Fibroblast of pulmonary artery (primary cell): Measurements from ENCODE around the gene CALML3.

ENCODE experiments used
- DNase-seq: peaks from one replicate; pipeline ENCODE4 v3.0.0-alpha.2; 2010; ENCODE audit warnings: low read depth
- H3K4me3 ChIP-seq: replicated peaks from 2 replicates; pipeline ENCODE4 v1.5.1; 2011; ENCODE audit warnings: low read depth, mild to moderate bottlenecking, control low read depth, low read length, moderate library complexity
- CTCF ChIP-seq: IDR thresholded peaks from 2 replicates; pipeline ENCODE4 v1.5.1; 2011; ENCODE audit warnings: mild to moderate bottlenecking, control low read depth, low read length, inconsistent platforms; ENCODE audit errors: missing control alignments

Gene CALML3

GRCh38 chr10:5519054-5519453, 5.7 kb upstream of the CALML3 start:
- H3K4me3 ChIP-seq = no peak overlapping the region
- no peak for TF ChIP-seq CTCF
- no peak for DNase-seq

DNA sequence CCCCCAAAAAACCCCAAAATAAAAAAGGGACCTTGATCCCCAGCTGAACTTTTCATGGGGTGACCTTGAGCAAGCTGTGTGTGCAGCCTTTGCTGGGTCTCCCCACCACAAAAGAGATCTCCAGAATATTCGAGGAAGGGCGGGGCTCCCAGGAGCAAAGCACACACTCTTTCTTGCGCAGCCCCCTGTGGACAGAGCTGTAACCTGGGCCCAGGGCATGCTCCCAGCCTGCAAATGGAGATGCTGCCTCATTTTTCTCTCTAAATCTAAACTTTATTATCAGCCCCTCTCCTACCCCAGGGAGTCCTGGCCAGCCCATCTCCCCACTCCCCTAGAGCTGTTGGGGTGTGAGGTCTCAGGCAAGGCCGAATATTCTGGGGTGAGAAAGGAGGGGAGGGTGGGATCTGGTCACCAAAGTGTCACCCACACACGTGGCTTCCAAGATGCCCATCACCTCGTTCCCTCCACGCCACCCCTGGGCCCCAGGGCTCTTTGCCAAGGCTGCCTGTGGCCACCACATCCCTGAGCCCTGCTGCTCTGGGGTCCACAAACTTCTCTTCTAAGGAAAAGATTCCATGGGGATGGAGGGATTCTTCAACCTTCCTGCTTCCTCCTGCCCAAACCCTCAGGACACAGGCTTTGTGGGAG, 1.7 kb upstream of the CALML3 start:
- H3K4me3 ChIP-seq = no peak overlapping the region
- DNase-seq = no peak
- TF ChIP-seq CTCF = no peak

DNA sequence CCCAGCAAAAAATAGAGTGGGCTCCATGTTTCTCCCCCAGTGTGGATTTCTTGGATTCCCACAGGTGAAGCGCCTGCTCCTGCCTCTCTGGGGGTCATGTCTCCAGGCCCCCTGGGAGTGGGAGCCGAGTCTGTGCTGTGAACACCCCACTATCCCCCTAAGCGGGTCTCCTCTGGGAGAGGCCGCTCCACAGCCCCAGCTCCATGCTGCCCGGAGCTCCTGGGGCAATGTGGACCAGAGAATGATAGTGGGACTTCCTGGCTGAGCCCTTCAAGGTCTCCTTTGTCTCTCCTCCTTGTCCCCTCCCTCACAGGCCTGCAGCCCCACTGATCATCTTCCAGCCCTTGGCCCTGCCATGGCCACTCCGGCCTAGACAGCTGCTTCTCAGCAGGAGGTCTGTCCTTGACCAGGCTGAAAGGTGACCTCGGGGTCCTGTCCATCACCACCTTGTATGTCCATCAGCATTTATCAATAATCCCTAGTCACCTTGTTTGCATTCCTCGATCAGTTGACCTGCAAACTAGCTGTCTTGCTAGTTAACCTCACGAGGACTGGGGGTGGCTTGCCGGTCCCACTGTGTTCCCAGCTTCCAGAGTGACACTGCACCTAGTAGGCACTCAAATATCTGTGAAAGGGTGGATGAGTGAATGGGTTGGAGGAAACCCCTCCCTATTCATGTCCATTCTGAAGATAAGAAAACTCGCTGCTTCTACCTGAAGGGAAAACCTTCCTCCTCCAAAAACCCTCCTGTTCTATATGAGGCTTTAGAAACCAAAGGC, 776 bp upstream of the CALML3 start:
- DNase-seq = no peak
- H3K4me3 ChIP-seq = no peak overlapping the region
- no peak for TF ChIP-seq CTCF

DNA sequence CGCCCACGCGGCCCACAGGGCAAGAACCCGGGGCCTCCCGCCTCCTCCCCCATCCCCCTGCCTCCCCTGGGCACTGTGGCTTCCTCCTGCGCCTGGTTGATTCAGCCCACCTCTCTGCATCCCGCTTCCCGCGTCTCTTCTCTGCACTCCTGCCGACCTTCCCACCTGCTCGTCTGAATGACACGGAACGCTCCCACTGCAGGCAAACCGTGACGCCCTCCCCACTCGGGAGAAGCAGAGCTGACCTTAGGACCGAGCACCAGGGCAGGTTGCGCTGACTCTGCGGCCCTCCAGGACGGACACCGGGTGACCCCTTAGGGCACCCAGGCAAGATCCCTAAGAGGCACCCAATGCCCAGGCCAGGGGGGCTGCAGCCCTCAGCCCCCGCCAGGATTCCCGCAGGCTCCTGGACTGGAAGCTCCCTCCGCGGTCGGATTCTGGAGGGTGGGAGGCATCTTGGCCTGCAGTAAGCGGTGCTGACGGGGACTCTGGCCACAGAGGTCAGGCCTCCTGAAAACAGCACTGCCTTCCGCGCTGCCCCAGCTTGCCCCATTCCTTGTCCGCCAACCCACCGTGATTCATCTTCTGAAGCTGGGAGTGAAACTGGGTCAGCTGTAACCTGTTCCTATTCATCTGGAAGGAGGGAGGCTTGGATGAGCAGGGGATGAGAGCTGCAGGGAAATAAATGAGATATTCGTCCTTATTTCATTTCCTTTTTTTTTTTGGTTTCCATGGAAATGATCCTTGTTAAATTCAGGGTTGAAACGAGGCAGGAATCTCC, 990 bp downstream of the CALML3 start:
- H3K4me3 ChIP-seq = no peak overlapping the region
- DNase-seq = no peak
- no peak for TF ChIP-seq CTCF

- no peak for DNase-seq
- no peak for TF ChIP-seq CTCF
- H3K4me3 ChIP-seq = no peak overlapping the region
Measured at GRCh38 chr10:5526691-5527331, 2.0 kb downstream of the CALML3 start.

- no peak overlapping the region for H3K4me3 ChIP-seq
- TF ChIP-seq CTCF = no peak
- DNase-seq = no peak
Measured at GRCh38 chr10:5527332-5528200, 2.8 kb downstream of the CALML3 start.
